GM18868 (cell line): Measurements from ENCODE around the gene IAH1.
"Not testable (repeated sequence)": the region's sequence is repeated elsewhere in the genome, so short reads cannot be mapped to it uniquely, and the experiment has no call there.

ENCODE experiments used
- ATAC-seq: cut with Tn5 transposase; IDR thresholded peaks from one replicate; pipeline ENCODE4 v1.9.1; 2021; ENCODE audit warnings: mild to moderate bottlenecking, moderate library complexity; ENCODE audit not compliant: unreplicated experiment

The IAH1 gene

DNA sequence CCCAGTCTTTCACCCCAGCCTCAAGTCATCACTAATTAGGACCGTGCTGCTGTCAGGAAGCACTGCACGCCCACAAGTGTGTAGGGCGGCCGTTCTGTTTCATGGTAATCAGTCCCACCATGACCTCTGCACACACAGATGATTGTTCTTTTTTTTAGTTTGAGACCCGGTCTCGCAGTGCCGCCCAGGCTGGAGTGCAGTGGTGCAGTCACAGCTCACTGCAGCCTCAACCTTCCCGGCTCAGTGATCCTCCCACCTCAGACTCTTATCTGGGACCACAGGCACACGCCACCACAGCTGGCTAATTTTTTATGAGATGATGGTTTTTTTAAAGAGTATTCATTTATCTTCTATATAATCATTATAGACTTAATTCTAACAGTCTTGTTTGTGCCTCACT, 1.8 kb upstream of the IAH1 start:
- no peak for ATAC-seq

DNA sequence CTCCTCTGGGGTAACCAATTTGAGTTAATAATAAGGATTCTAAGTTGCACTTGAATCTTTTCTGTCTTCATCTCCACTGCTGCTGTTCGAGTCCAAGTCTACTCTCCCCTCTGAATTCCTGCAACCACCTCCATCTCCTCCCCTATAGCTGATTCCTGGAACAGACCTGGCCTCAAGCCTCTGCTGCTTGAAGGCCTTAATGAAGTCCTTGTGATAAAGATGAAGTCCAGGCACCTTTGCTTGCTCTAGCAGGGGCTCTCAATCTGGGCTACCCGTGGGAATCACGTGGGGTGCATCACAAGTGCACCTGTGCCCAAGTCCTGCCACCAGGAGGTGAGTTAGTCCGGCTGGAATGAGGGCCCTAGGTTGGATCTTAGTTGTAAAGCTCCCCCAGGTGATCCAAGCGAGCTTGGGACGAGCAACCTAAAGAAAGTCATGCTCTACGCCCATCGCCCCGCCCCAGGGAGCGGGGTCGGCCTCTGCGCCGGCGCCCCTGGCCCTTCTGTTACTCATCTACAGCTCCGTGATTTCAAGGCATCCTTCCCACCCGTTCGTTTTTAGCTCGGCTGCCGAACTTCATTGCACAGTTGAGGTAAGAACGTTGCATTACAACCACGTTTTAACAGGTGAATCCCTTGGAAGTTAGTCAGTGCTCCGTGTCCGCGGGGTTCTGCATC, 905 bp upstream of the IAH1 start:
- ATAC-seq: no peak

DNA sequence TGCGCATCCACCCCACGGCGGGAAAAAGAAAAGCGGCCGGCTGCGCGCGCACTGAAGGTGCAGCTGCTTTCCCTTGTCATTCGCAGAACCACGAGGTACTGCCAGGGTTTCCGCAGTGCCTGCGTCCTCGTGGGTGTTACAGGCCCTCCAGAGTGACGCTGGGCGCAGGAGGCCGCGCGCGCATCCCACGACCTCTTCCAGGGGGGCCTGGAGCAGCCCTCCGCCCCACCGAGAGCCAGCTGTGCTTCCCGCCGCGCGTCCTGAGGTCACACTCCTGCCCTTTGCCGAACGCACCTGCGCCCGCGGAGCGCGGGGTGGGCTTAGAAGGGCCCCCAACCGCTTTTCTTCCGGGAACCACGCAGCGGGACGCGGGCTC, 378 bp upstream of the IAH1 start:
- no peak for ATAC-seq

- no peak for ATAC-seq
These were observed 3.6 kb downstream of the IAH1 start for GRCh38 chr2:9477914-9478313.

DNA sequence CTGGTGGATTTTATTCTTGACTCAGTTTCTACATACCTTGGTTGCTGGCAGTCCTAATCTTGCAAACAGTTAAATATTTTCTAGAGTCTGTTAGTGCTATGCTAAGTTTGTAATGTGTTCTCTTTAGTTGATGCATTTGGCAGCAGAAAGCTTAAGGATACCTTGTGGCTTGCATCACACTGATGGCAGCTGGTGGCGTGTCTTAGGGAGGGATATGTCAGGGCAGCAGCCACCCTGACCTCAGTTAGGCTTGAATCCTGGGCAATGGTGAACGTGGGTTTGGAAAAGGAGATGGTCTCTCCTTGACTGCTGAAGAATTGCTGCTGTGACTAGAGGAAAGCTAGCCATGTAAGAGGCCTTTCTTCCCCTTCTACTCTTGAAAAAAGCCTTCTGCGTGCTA, 4.2 kb downstream of the IAH1 start:
- ATAC-seq: no peak

DNA sequence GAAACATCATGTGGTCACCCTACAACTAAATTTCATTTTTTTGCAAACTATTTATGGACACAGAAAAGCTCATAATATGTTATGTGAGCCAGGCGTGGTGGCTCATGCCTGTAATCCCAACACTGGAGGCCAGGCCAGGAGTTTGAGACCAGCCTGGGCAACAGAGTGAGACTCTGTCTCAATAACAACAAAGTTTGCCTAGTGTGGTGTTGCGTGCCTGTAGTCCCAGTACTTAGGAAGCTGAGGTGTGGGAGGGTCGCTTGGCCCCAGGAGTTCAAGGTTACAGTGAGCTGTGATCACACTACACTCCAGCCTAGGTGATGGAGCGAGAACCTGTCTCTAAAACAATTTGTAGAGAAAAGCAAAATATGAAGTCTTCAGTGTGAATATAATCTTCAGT, 5.8 kb downstream of the IAH1 start:
- ATAC-seq: no peak

- no peak for ATAC-seq
These were observed 8.8 kb downstream of the IAH1 start for GRCh38 chr2:9483107-9483506.

DNA sequence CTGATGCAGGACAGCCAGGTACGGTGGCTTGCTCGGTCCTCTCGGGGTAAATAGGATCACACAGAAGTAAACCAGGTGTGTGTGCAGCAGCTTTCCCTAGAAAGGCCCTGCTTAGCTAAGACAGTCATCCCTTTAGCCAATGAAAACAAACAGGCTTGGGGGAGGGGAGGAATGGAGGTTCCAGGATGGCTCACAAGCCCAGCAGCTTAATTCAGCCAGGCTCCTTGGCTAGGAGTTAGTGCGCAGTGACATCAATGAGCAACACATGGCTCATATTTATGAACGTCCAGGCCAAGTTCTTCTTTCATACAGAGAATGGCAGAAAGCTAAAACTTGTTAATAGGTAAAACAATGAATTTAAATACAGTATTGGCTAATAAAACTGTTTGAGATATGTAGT, 10.2 kb downstream of the IAH1 start:
- ATAC-seq: no peak

DNA sequence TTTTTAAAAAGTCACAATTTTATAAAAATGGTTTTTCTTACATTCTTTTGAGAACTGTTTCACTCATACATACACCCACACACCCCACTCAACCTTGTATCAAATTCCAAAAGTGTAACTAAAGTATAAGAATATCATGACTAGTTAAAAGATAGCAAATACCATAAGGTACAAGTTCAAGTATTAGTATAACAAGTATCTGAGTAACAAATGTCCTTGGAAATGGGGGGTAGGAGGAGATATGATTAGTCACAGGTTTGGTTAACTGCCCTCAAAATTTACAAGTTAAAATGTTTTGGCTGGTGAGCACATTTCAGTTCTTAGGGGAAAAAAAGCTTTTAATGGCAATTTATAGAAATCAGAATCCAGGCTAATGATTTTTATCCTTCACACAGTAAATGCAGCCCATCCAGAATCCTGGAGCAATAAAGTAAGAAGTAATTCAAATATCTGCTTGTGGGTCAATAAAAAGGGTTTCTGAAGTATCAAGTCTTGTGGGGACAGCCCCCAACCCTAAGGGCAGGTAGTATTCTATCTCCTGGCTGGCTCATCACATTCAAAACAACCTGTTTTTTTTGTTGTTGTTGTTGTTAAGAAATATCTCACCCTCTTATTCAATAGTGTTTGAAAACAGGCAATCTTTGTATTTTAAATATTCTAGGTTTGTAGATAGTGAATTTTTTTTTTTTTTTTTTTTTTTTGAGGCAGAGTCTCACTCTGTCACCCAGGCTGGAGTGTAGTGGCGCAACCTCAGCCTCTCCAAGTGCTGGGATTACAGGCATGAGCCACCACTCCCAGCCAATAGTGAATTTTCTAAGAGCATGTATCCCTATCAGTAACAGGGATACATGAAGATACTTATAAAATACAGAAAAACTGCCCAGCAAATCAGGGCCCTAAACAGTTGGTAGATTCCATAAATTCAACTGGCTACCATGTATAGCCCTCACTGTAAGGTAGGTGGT, 14.5 kb downstream of the IAH1 start:
- ATAC-seq: no peak

- ATAC-seq: no peak
These were observed 16.4 kb downstream of the IAH1 start for GRCh38 chr2:9490789-9491188.

- ATAC-seq: no peak
These were observed 18.6 kb downstream of the IAH1 start for GRCh38 chr2:9492927-9493326.

DNA sequence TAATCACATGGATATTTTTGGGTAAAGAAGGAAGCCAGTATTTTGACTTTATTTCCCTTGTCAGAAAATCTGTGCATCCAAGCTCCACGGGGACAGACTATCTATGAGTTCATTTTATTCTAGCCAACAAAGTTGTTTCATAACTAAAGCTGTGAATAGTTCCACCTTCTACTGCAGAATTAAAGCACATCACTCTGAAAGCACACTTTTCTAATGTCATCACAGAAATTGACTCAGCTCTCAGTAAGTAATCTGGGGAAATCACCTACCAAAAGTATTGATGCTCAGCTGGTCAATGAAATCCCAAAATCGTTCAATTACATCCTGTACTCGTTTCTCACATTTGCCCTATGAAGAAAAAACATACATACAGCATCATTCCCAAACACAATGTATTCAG, 19.1 kb downstream of the IAH1 start:
- ATAC-seq: no peak

- ATAC-seq: no peak
These were observed 19.7 kb downstream of the IAH1 start for GRCh38 chr2:9494081-9494480.

DNA sequence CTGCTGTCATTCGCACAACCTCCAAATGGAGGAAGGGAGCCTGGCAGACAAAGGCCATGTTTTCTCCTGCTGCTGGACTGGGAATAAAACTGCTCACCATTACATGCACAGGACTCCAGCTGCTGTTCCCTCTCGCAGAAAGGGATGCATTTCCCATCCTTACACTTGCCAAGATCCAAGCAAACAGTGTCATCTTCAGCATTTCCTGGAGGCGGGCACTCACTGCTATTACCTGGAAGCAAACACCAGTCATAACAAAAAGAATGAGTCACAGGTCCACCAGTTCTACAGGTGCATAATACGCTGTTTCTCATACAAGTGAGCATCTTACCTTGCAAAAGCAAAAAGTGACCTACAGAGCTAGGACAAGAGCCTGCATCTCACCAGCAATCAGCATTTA, 22.7 kb downstream of the IAH1 start:
- ATAC-seq: no peak

DNA sequence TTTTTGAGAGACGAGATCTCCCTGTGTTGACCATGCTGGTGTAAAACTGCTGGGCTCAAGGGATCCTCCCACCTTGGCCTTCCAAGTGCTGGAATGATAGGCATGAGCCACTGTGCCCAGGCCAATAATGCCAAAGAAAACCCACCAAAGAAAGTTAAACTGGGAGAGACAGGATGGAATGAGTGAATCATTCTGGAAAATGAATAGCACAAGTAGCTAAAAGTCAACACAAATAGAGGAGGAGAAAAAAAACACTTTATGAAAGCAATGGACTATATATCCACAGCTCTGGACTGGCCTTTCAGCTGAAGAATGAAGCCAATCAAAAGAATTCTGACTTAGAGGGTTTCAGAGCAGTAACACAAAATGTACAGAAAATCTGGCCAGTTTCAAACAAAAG, 23.9 kb downstream of the IAH1 start:
- no peak for ATAC-seq

GRCh38 chr2:9508931-9509330, 34.6 kb downstream of the IAH1 start:
- no peak for ATAC-seq

GRCh38 chr2:9513946-9514345, 39.6 kb downstream of the IAH1 start:
- not testable (repeated sequence) for ATAC-seq

GRCh38 chr2:9517118-9517782, 42.9 kb downstream of the IAH1 start:
- ATAC-seq: no peak

DNA sequence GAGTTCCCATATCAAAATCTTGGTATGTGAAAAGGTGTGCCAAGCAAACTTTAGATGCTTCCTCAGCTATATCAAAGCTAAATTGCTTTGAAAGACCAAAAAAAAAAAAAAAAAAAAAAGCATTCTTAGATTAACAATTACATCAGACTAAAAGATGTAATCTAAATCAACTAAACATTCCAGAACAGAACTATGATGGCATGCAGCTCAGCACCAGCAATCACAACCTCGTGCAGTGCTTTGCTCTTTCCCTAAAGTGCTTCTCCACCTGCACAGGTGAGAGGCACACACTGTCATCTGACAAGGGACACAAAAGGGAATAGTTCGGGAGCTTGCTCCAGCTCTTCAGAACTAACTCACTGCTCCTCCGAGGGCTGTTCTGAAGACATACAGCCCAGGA, 43.8 kb downstream of the IAH1 start:
- ATAC-seq: no peak

DNA sequence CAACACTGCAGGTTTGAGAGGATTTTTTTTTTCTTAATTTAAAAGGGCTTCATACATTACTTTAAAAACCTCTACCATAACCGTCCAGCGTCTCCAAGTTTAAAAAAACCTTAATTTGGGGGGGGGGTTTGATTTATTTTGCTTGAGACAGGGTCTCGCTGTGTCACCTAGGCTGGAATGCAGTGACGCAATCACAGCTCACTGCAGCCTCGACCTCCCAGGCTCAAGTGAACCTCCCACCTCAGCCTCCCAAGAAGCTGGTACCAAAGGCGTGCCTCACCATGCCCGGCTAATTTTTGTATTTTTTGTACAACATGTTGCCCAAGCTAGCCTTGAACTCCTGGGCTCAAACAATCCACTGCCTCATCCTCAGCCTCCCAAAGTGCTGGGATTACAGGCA, 44.4 kb downstream of the IAH1 start:
- ATAC-seq: no peak

DNA sequence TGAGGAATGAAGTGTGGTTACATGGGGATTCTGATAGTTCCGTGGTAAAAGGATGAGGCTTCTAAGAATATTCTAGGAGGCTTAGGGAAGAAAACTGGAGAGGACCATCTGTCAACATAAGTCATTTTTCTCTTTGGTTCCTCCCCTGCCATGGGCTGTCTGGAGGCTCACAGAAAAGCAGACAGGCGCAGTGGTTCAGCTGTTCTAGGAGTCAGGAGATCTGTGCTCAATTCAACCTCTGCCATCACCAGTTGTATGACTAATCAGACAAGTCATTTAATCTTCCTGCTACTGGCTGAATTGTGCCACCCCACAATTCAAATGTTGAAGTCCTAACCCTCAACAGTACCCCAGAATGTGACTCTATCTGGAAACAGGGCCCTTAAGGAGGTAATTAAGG, 44.9 kb downstream of the IAH1 start:
- no peak for ATAC-seq

GRCh38 chr2:9524291-9524690, 49.9 kb downstream of the IAH1 start:
- ATAC-seq: no peak
